A172 (cell line): ENCODE data around the gene PVR. TPM values are rescaled to one million over a fixed set of nuclear protein-coding genes. Genes with fewer than 3 reads are reported as not detected.
"Not testable (repeated sequence)": the region's sequence is repeated elsewhere in the genome, so short reads cannot be mapped to it uniquely, and the experiment has no call there.

Source experiments
- DNase-seq: peaks from one replicate; pipeline ENCODE4 v3.0.0-alpha.2; 2015; ENCODE audit warnings: low spot score
- total RNA-seq: library from RNA; depleted of rRNA; stranded (reverse); fragments of >200 nt; shearing (Covaris generic); gene quantifications from 2 replicates; pipeline ENCODE4 v1.2.3, GENCODE V29; 2014

PVR gene
- total RNA-seq, 1 experiment from 2014 or later, result 76.1 TPM

DNA sequence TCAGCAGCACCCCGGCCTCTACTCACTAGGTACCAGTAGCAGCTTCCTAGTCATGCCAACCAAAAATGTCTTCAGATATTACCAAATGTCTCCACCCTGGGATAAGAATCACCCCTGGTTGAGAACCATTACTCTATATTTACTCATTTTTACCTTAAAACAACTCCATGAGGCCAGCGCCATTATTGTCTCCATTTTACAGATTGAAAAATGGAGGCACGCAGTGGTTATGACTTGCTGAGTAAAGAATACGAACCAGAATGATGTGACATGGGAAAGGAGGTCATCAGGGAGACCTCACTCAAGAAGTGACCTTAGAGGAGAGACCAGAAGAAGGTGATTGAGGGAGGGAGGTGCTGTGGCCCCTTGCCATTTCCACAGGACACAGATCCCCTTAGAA is 29.8 kb downstream of the PVR start:
- DNase-seq, result no peak

DNA sequence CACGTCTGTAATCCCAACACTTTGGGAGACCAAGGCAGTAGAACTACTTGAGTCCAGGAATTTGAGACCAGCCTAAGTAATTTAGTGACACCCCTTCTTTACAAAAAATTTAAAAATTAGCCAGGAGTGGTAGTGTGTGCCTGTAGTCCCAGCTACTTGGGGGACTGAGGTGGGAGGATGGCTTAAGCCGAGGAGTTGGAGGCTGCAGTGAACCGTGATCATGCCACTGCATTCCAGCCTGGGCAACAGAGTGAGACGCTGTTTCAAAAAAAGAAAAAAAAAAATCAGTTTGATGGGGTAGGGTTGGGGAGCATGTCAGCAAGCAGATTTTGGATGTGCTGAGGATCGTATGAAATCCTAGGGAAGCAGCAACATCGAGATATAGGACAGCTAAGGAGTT is 31.8 kb downstream of the PVR start:
- DNase-seq, result no peak

DNA sequence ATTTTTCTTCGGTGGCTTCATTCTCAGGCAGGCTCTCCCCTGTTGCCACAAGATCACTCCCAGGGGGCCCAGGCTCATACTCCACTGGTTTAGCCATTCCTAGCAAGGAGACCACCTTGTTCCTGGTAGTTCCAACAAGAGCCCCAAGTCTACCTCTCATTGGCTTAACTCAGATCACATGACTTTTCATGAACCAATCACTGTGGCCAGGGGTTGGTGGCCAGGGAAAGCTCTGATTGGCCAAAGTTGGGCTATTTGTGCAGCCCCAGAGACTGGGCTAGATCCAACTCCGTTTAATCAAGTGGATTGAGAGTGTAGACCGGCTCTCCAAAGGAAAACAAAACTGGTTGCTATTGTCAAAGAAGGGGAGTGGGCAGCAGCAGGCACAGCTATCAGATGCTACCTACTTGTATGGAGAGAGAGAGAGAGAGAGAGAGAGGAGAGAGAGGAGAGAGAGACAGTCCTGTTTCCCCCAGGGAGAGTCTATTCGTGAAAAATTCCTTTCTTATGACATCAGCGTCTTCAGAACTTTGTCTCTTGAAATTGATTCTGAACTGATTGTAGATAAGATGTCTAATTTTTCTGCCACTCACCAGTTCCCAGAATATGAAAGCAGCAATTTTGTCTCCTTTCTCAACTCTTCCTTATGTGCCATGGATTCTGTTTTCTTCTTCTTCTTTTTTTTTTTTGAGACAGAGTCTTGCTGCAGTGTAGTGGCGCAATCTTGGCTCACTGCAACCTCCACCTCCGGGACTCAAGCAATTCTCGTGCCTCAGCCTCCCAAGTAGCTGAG is 33.5 kb downstream of the PVR start:
- peak; percentile 78 for DNase-seq

DNA sequence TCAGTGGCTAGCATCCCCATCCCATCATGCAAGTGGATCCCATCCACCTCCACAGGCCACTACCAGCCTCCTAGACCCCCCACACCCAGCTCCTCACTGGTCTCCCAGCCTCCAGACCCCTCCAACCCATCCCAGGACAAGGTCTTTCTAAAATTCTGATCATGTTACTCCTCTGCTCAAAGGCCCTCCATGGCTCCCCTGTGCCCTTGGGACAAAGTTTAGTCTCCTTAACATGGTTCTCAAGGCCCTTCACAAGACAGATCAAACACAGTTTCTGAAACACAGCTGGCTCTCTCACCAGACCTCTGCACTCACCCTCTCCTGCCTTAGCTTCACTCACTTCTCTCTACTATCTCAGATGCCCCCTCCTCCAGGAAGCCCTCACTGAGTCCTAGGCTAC is 36.8 kb downstream of the PVR start:
- DNase-seq, result no peak

DNA sequence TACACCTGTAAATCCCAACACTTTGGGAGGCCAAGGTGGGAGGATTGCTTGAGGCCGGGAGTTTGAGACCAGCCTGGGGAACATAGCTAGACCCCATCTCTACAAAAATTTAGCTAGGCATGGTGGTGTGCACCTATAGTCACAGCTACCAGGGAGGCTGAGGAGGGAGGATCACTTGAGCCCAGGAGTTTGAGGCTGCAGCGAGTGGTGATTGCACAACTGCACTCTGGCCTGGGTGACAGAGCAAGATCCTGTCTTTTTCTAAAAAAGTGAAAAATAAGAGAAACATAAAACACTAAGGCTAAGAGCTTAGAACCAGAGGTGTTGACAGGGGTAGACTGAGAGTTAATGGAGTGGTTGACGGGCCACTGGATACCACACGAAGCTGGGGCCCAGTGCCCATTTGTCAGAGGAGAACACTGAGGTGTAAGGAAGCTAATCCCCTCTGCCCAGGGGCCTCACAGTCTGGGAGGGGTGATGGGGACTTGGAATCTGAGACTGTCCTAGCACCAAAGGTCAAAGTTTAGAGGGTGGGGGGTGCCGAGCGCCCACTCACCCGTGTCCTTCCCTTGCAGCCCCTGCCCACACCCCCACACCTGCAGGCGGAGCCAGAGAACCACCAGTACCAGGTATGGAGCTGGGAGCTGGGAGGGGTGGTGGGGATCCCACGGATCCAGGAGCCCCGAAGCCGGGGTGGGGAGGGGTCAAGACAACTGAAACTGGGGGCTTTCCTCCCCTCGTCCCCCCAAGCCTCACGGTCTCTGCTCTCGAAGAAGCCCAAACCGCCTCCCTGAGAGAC is 38.5 kb downstream of the PVR start:
- DNase-seq, result no peak

DNA sequence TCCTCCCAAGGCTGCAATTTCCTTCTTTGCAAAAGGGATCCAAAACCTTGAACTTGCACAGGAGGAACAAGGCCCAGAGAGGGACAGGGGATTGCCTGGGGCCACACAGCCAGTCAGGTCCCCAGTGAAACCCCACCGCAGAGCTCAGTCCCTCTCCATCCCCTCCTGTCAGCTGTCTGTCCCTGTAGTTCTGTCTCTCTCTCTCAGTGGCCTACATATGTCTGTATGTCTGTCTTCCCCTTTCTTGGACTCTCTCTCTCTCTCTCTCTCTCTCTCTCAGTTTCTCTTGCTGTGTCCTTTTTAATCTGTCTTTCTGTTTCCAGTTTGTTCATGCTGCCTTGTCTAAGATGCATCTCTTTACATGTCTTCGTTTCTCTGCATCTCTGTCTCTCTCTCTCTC is 39.1 kb downstream of the PVR start:
- no peak for DNase-seq

DNA sequence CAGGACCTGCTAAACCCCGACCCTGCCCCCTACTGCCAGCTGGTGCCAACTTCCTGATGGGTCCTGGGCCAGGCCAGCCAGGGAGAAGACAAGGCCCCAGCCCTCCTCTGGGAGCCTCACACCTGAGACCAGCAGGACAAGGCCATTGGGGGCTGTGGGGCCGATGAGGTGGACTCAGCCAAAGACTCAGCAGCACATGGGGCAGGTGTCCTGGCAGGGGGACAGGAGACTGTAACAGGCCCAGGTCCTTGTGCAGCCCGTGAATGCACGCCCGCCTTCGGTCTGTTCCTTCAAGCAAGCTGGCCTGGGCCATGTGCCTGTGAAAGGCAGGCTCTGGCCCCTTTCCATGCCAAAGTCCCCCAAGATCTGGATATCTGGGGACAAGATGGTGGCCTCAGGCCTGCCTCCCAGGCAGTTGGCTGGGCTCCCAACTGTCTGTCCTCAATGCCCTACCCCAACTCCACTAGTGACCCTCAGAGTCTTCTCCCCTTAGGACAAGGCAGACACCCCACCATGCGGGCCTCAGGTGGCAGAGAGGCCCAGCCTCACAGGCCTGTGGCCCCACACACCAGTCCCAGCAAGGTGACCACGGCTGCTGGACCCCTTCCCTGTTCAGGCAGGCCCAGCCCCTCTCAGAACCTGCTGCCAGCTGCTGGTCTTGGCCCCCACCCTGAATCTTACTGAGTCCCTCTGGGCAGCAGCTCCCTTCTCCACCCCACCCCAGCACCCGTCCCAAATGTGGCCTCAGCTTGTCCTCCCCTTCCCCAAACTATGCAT is 39.9 kb downstream of the PVR start:
- DNase-seq, result no peak

DNA sequence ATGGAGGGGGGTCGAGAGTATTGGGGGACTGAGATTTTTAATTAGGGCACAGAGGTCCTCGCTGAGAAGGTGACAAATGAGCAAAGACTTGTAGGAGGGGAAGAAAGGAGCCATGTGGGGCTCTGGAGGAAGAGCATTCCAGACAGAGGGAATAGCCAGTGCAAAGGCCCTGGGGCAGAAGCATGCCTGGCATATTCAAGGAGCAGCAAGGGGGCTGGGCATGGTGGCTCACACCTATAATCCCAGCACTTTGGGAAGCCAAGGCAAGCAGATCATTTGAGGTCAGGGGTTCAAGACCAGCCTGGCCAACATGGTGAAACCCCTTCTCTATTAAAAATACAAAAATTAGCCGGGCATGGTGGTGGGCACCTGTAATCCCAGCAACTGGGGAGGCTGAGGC is 40.7 kb downstream of the PVR start:
- DNase-seq, result not testable (repeated sequence)

DNA sequence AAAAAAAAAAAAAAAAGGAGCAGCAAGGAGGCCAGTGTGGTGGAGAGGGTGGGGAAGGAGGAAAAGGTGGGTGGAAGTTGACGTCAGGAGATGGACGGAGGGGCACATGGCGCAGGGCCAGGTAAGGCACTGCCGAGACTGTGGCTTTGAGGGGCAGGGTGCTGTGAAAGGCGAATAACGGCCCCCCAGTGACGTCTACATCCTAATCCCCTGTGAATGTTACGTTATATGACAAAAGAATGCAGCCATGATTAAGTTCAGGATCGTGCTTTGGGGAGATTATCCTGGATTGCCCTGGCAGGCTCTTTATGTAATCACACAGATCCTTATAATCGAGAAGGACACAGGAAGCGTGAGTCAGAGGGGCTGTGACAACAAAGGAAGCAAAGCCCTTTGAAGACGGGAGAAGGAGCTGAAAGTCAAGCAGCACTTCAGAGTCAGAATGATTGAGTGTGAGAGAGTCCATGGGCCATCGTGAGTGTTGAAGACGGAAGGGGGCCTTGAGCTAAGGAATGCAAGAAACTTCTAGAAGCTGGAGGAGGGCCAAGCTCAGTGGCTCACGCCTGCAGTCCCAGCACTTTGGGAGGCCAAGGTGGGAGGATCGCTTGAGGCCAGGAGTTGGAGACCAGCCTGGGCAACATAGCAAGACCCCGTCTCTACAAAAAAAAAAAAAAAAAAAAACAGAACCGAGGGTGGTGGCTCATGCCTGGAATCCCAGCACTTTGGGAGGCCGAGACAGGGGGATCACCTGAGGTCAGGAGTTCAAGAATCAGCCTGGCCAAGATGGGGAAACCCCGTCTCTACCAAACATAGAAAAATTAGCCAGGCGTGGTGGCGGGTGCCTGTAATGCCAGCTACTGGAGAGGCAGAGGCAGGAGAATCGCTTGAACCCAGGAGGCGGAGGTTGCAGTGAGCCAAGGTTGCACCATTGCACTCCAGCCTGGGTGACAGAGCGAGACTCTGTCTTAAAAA is 41.5 kb downstream of the PVR start:
- peak; percentile 97 for DNase-seq

DNA sequence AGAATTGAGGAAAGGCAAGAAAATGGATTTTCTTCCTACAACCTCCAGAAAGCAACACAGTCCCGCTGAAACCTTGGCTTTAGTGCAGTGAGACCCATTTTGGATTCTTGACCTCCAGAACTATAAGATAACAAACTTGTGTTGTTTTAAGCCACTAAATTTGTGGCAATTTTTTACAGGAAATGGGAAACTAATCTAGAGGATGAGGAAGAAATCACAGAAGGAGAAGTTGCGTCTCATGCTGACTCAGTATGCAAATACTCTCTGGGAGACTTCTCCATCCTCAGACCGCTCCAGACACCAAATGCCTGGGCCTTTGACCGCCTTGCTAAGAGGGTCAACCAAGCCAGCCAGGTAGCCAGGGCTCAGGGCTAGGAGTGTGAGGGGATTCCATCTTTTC is 42.2 kb downstream of the PVR start:
- peak; percentile 80 for DNase-seq

DNA sequence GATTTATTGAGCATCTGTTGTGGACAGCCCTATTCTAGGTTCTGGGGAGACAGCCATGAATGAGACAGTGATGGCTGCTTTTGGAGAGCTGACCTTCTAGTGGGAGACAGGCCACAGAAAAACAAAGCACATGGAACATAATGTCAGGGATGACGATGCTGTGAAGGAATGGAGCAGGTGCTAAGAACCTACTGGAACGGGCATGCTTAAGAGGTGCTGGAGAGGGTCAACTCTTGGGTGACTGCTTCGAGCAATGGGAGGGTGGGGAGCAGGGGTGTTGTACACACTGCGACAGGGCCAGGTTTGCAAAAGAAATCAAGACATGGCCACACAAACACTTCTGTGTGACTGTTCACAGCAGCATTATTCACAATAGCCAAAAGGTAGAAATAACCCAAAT is 43.2 kb downstream of the PVR start:
- DNase-seq, result no peak

DNA sequence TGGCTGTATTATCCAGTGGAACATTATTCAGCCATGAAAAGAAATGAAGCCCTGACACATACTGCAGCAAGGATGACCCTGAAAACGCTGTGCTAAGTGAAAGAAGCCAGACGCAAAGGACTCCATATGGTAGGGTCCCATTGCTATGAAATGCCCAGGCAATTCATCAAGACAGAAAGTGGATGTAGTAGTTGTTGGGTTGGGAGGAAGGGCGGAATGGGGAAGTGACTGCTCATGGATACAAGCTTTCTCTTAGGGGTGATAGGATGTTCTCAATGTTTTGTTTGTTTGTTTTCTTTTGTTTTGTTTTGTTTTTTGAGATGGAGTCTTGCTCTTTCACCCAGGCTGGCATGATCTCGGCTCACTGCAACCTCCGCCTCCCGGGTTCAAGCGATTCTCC is 44.2 kb downstream of the PVR start:
- no peak for DNase-seq

DNA sequence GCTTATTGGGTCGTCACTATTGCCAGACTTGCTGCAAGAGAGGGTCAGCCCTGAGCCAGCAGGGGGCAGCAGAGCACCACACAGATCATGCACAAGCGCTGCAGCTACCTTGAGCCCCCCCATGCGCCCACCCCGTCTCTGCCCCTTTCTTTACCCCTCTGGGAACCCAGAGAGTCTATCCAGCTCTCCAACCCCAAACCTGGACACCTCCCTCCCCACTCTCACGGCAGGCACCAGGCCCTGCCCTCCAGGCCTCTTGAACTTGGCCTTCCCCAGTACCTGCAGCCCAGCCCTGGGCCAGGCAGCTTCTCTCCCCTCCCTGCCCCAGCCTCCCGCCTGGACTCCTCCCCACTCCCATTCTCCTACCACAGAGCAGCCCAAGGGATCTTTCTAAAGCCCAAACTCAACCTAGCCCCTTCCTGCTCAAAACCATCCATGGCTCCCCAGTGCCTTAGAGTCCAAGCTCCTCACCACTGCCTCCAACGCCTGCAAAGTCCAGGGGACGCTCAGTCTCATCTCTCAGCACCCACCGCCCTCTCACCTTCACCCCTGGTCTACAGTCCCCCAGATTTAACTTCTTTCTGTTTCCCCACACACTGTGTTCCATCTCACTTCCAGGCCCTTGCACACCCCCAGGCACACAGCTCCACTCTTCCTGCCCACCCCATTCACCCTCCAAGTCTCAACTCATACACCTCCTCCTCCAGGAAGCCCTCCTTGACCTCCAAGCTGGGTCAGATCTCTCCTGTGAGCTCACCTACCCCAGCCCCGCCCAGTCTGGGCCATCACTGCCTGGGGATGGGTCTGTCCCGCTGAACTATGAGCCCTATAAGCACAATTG is 45.8 kb downstream of the PVR start:
- DNase-seq, result peak; percentile 50

DNA sequence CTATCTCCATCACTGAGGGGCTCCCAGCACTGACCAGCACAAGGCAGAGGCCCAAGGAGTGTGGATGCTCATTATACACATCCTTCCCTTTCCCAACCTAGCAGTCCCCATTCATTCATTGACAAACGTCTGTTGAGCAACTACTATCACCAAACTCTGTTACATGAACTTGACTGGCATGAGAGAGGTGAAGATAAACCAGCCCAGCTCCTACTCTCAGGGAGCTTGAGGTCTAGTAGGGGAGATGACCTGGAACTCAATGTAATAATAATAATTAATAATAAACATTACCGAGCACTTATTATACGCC is 46.4 kb downstream of the PVR start:
- DNase-seq, result no peak

DNA sequence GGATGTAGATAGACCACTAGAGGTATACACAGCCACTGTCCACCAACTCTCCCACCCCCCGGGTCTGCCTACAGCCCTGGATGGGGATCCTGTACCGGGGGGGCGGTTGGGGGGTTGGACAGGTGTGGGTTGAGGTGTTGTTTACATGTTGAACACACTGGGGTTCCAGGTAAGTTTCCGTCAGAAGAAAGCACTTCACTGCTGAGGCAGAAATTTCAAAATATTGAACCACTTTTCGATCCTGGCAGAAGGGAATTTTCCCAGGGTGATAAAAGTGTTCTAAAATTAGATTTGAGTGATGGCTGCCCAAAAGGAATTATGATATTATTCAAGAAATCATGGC is 48.6 kb downstream of the PVR start:
- no peak for DNase-seq

DNA sequence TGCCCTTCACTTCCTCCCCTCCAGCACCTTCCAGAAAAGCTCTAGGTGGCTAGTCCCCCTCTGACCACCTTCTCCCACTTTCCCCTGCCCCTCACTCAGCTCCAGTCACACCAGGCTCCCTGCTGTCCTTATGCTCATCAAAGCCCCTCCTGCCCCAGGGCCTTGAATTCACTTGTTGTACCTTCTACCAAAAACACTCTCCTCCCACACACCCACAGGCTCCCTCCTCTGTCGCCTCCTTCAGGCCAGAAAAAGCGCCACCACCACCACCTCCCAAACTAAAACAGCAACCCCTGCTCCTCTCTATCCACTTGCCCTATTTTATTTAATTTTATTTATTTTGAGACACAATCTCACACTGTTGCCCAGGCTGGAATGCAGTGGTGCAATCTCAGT is 50.5 kb downstream of the PVR start:
- DNase-seq, result no peak

DNA sequence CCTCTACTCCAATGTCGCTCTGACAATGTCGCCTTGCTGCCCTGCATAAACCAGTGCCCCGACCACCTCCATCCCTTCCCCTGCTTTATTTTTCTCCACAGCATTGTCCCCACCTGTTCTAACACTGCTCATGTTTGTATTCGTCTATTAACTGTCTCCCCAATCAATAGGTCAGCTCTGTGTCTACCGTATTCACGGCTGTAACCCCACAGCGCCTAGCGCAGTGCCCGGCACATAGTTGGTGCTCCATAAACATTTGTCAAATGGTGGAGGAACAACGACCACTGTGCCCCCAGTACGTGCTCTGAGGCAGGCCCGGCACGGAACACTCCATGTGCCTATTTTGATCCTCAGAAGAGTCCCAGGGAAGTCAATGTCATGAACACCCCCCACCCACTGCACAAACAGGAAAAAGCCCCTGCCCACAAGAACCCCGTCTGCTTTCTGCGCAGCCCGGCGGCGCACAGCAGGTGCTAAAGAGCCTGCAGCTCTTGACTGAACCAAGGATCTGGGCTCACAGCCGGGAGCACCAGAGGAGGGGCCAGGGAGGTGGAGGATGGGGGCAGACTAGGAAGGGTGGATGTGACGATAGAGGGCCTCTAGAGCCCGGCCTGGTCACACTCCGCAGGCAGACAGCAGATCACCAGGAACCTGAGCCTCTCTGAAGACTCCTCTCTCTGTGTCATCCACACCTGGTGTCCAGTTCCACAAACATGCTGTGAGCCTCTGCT is 53.4 kb downstream of the PVR start:
- no peak for DNase-seq

DNA sequence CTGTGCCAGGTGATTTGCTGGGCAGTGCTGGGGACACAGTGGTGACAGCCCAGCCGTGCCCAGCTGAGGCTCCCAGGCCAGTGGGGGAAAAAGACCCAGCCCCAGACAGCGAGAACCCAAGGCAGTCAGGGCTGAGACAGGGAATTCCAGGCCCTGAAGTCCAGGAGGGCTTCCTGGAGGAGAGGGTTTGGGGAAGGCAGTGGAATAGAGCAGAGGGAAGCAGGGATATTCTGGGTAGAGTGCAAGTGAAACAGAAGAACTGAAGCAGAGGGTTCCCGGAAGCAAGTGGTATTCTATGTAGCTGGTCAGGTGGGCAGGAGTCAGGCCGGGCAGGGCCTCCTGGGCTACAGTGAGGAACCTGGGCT is 53.9 kb downstream of the PVR start:
- DNase-seq, result no peak

DNA sequence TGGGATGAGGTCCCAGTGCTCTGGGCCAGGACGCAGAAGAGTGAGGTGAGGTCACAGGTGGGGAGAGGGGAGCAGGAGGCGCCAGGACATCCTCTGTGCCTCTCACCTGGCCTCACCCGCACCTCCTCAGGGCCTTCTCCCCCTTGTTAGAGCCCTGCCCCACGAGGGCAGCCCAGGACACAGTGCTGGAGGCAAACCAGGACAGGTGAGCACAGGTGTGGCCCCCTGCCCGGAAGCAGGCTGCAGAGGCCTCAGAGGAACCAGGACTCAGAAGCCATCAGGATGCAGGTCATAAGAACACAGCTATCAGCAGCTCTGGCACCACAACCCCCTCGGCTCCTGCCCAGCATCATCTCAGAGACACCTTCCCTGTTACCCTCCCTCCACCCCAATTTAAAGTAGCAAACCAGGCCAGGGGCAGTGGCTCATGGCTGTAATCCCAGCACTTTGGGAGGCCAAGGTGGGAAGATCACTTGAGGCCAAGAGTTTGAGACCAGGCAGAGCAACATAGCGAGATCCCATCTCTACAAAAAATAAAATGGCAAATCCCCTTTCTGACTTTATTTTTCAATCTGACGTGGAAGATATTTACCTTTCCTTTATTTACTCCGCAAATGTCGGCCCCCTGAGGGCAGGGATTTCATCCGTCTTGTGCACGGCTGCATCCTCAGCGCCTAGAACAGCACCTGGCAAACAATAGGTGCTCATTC is 54.9 kb downstream of the PVR start, which contains the start of gene CEACAM16:
Gene CEACAM16 (plus strand): TSS at position 660 of the 710 bp plus-strand sequence. CDS start 2,306 bp downstream, outside the sequence.
- no peak for DNase-seq
